Esophagus muscularis mucosa (tissue), 4 donors: ENCODE data around the gene SIX2.

Source experiments
- EP300 ChIP-seq: sonication (generic); formaldehyde crosslinking; IDR thresholded peaks from one replicate; pipeline ENCODE4 v1.6.1; 2017; ENCODE audit warnings: antibody characterized with exemption
- POLR2A ChIP-seq: fragments of 450-650 bp; IDR thresholded peaks from one replicate; pipeline ENCODE4 v1.6.1; 2017; ENCODE audit warnings: antibody characterized with exemption, moderate library complexity, mild to moderate bottlenecking, low read depth
- POLR2AphosphoS5 ChIP-seq, 2 donors: sonication (generic); formaldehyde crosslinking; IDR thresholded peaks; one replicate each; pipeline ENCODE4 v1.6.1; 2017; ENCODE audit warnings: antibody characterized with exemption in 2 of 2
- TF ChIP-seq, protein P1 (sequence below), 3 experiments: fragments of 200-600 bp in 2 of 3; fragments of 450-650 bp in 1 of 3; sonication (generic) in 2 of 3; IDR thresholded peaks; one replicate each; pipeline ENCODE4 v1.5.1; 2017 to 2019; ENCODE audit warnings: antibody characterized with exemption in 3 of 3, mild to moderate bottlenecking in 2 of 3, moderate library complexity in 1 of 3

- TF ChIP-seq POLR2A (no peak), POLR2AphosphoS5 (IDR thresholded peaks at IDR 0.05) (no peak), EP300 (no peak)
- TF ChIP-seq, protein P1, sequence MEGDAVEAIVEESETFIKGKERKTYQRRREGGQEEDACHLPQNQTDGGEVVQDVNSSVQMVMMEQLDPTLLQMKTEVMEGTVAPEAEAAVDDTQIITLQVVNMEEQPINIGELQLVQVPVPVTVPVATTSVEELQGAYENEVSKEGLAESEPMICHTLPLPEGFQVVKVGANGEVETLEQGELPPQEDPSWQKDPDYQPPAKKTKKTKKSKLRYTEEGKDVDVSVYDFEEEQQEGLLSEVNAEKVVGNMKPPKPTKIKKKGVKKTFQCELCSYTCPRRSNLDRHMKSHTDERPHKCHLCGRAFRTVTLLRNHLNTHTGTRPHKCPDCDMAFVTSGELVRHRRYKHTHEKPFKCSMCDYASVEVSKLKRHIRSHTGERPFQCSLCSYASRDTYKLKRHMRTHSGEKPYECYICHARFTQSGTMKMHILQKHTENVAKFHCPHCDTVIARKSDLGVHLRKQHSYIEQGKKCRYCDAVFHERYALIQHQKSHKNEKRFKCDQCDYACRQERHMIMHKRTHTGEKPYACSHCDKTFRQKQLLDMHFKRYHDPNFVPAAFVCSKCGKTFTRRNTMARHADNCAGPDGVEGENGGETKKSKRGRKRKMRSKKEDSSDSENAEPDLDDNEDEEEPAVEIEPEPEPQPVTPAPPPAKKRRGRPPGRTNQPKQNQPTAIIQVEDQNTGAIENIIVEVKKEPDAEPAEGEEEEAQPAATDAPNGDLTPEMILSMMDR (IDR thresholded peaks at IDR 0.05), result no peak
These were observed 5.4 kb downstream of the SIX2 start for GRCh38 chr2:45003579-45004551.
